ENCODE data around the gene EDC4.

EDC4 gene

DNA sequence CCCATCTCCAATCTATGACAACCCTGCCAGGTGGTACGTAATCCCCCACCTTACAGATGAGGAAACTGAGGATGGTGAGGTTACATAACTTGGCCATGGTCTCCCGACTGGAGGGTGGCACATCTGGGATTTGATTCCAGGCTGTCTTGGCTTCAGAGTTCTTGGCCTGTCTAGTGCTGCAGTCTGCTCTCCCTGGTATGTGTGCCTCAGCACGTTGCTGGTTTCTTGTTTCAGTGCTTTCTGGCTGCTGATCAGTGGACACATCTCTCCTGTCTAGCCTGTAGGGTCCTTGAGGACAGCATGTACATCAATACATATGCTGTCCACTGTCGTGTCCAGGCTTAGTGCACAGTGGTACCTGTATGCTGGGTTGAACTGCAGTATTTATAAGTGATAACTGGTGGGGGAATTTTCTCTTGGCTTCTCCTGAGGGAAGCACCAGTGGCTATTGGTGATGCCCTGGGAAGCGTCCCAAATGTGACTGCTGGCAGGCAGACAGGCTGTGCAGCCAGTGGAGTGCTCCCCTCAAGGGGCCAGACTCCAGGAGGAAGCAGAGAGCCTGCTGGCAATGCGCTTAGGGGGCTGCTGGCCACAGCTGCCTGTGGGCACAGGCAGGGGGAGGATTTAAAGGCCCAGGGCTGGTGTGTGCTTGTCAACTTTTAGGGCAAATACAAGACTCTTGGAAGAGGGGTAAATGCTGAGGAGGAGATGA lies 44.4 kb downstream of the EDC4 start:
- no peak overlapping the region for H3K4me3 ChIP-seq (ENCODE audit: low read length in 2 of 2)
- no peak overlapping the region for H3K4ac ChIP-seq (ENCODE audit: low read length)
- H3K9me3 ChIP-seq (replicated peaks in 1 of 2; ENCODE audit: control insufficient read depth in 2 of 2, insufficient read depth in 1 of 2, low read depth in 1 of 2, low read length in 2 of 2) = no peaks in the 10 kb centered on the region
- peaks cover 0 to 2% of the 10 kb centered on the region in 2 donors for H3K4me1 ChIP-seq (ENCODE audit: control insufficient read depth in 2 of 2, insufficient read depth in 1 of 2, low read depth in 1 of 2, low read length in 2 of 2)
- H3K36me3 ChIP-seq (replicated peaks in 1 of 2; ENCODE audit: control insufficient read depth in 2 of 2, insufficient read depth in 2 of 2, low read length in 2 of 2) = peaks cover 14 to 40% of the 10 kb centered on the region in 2 donors
- H2BK5ac ChIP-seq (ENCODE audit: low read length) = no peak overlapping the region
- H2BK15ac ChIP-seq (ENCODE audit: low read length) = no peak overlapping the region
- H3K18ac ChIP-seq (ENCODE audit: low read length) = no peak overlapping the region
- no peak for DNase-seq (ENCODE audit: low spot score)
- H4K91ac ChIP-seq (ENCODE audit: low read depth, low read length, poor library complexity) = no peak overlapping the region
- peaks cover 25% of the 10 kb centered on the region for H3K79me1 ChIP-seq (ENCODE audit: low read depth, low read length)
- H3K9ac ChIP-seq (ENCODE audit: low read depth, low read length, poor library complexity) = no peak overlapping the region
- H2BK120ac ChIP-seq (ENCODE audit: low read depth, low read length) = no peak overlapping the region
- H3K27me3 ChIP-seq (ENCODE audit: control insufficient read depth in 3 of 3, insufficient read depth in 3 of 3, low read depth in 1 of 3, low read length in 3 of 3) = no peaks in the 10 kb centered on the region
- no peak overlapping the region for H2AFZ ChIP-seq (ENCODE audit: low read length)
- peak overlapping the region; percentile 65 for H4K8ac ChIP-seq (ENCODE audit: low read depth, low read length)
- H2AK5ac ChIP-seq (ENCODE audit: low read depth, low read length) = no peak overlapping the region
- no peak overlapping the region for H3K23ac ChIP-seq (ENCODE audit: low read depth, low read length, poor library complexity)
- no peak overlapping the region for H2BK12ac ChIP-seq (ENCODE audit: low read length)
- H3K4me2 ChIP-seq (ENCODE audit: insufficient read depth, low read length, poor library complexity, severe bottlenecking) = no peak overlapping the region
- H3K27ac ChIP-seq (replicated peaks; ENCODE audit: low read length) = no peak overlapping the region
- no CpG with 5 or more reads among the region's 6 CpGs for WGBS, 2 donors (ENCODE audit: extremely low coverage in 2 of 2, insufficient read length in 2 of 2, insufficient replicate concordance in 1 of 2)
- peak overlapping the region; percentile 17 for H3K14ac ChIP-seq (ENCODE audit: low read length)

GRCh38 chr16:67917852-67918236 lies 45.0 kb downstream of the EDC4 start:
- Histone ChIP-seq H2BK120ac (ENCODE audit: low read depth, low read length) (no peak overlapping the region), H3K36me3 (replicated peaks in 1 of 2; ENCODE audit: control insufficient read depth in 2 of 2, insufficient read depth in 2 of 2, low read length in 2 of 2) (peaks cover 14 to 44% of the 10 kb centered on the region in 2 donors), H4K8ac (ENCODE audit: low read depth, low read length) (no peak overlapping the region), H3K27me3 (ENCODE audit: control insufficient read depth in 3 of 3, insufficient read depth in 3 of 3, low read depth in 1 of 3, low read length in 3 of 3) (no peaks in the 10 kb centered on the region), H2BK12ac (ENCODE audit: low read length) (no peak overlapping the region), H3K4me1 (ENCODE audit: control insufficient read depth in 2 of 2, insufficient read depth in 1 of 2, low read depth in 1 of 2, low read length in 2 of 2) (peaks cover 0 to 2% of the 10 kb centered on the region in 2 donors), H3K23ac (ENCODE audit: low read depth, low read length, poor library complexity) (no peak overlapping the region), H3K4me3 (ENCODE audit: low read length in 2 of 2) (no peak overlapping the region), H3K9ac (ENCODE audit: low read depth, low read length, poor library complexity) (no peak overlapping the region), H3K14ac (ENCODE audit: low read length) (no peak overlapping the region), H3K4ac (ENCODE audit: low read length) (no peak overlapping the region), H2BK15ac (ENCODE audit: low read length) (no peak overlapping the region), H3K27ac (replicated peaks; ENCODE audit: low read length) (no peak overlapping the region), H2AK5ac (ENCODE audit: low read depth, low read length) (no peak overlapping the region), H3K18ac (ENCODE audit: low read length) (no peak overlapping the region), H2AFZ (ENCODE audit: low read length) (no peak overlapping the region), H2BK5ac (ENCODE audit: low read length) (no peak overlapping the region), H3K79me1 (ENCODE audit: low read depth, low read length) (peaks cover 25% of the 10 kb centered on the region), H3K4me2 (ENCODE audit: insufficient read depth, low read length, poor library complexity, severe bottlenecking) (no peak overlapping the region), H3K9me3 (replicated peaks in 1 of 2; ENCODE audit: control insufficient read depth in 2 of 2, insufficient read depth in 1 of 2, low read depth in 1 of 2, low read length in 2 of 2) (no peaks in the 10 kb centered on the region), H4K91ac (ENCODE audit: low read depth, low read length, poor library complexity) (no peak overlapping the region)
- WGBS, 2 donors (ENCODE audit: extremely low coverage in 2 of 2, insufficient read length in 2 of 2, insufficient replicate concordance in 1 of 2) = no CpG with 5 or more reads among the region's 4 CpGs
- no peak for DNase-seq (ENCODE audit: low spot score)

DNA sequence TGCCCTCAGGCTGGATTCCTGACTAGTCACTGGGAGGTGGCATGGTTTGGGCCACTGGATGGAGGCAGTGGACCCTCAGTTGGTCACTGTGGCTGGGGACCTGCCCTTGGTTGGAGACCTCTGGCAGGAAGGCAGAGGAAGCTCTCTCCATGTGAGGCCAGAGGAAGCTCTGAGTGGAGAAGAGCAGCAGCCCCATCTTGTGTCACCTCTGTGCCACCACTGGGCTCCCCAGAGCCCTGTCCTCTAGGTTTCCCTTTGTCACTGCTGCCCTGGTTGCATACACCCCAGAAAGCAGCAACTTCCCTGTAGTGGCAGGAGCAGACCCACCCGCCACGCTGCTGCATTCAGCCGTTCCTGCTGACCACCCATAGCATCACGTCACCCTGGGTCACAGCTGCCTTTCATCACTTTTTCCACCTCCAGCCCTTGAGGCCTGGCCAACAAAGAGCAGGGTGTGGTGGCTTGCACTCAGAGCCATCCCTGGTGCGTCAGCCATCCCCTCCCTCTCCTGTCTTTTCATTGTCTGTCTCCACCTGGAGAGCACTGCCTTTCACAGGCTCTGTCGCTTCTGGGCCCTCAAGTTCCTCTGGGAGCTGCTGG lies 46.9 kb downstream of the EDC4 start:
- Histone ChIP-seq H3K79me1 (ENCODE audit: low read depth, low read length) (peaks cover 29% of the 10 kb centered on the region), H3K23ac (ENCODE audit: low read depth, low read length, poor library complexity) (no peak overlapping the region), H2AFZ (ENCODE audit: low read length) (no peak overlapping the region), H3K9ac (ENCODE audit: low read depth, low read length, poor library complexity) (peak overlapping the region; percentile 30), H3K14ac (ENCODE audit: low read length) (peak overlapping the region; percentile 14), H2BK15ac (ENCODE audit: low read length) (no peak overlapping the region), H3K4me2 (ENCODE audit: insufficient read depth, low read length, poor library complexity, severe bottlenecking) (no peak overlapping the region), H3K4me1 (ENCODE audit: control insufficient read depth in 2 of 2, insufficient read depth in 1 of 2, low read depth in 1 of 2, low read length in 2 of 2) (peaks cover 0 to 2% of the 10 kb centered on the region in 2 donors), H3K27ac (replicated peaks; ENCODE audit: low read length) (no peak overlapping the region), H4K8ac (ENCODE audit: low read depth, low read length) (no peak overlapping the region), H3K18ac (ENCODE audit: low read length) (no peak overlapping the region), H2BK120ac (ENCODE audit: low read depth, low read length) (no peak overlapping the region), H3K36me3 (replicated peaks in 1 of 2; ENCODE audit: control insufficient read depth in 2 of 2, insufficient read depth in 2 of 2, low read length in 2 of 2) (peaks cover 17 to 58% of the 10 kb centered on the region in 2 donors), H3K27me3 (ENCODE audit: control insufficient read depth in 3 of 3, insufficient read depth in 3 of 3, low read depth in 1 of 3, low read length in 3 of 3) (no peaks in the 10 kb centered on the region), H3K4me3 (ENCODE audit: low read length in 2 of 2) (peak overlapping the region in 1 of 2 donors; percentile 49), H2BK12ac (ENCODE audit: low read length) (no peak overlapping the region), H4K91ac (ENCODE audit: low read depth, low read length, poor library complexity) (no peak overlapping the region), H2BK5ac (ENCODE audit: low read length) (no peak overlapping the region), H2AK5ac (ENCODE audit: low read depth, low read length) (no peak overlapping the region), H3K4ac (ENCODE audit: low read length) (no peak overlapping the region), H3K9me3 (replicated peaks in 1 of 2; ENCODE audit: control insufficient read depth in 2 of 2, insufficient read depth in 1 of 2, low read depth in 1 of 2, low read length in 2 of 2) (no peaks in the 10 kb centered on the region)
- WGBS, 2 donors (ENCODE audit: extremely low coverage in 2 of 2, insufficient read length in 2 of 2, insufficient replicate concordance in 1 of 2) = no CpG with 5 or more reads among the region's 6 CpGs
- no peak for DNase-seq (ENCODE audit: low spot score)

GRCh38 chr16:67922221-67922620 lies 49.4 kb downstream of the EDC4 start:
- no peaks in the 10 kb centered on the region for H3K27me3 ChIP-seq (ENCODE audit: control insufficient read depth in 3 of 3, insufficient read depth in 3 of 3, low read depth in 1 of 3, low read length in 3 of 3)
- no peaks in the 10 kb centered on the region for H3K9me3 ChIP-seq (replicated peaks in 1 of 2; ENCODE audit: control insufficient read depth in 2 of 2, insufficient read depth in 1 of 2, low read depth in 1 of 2, low read length in 2 of 2)
- WGBS, 2 donors (ENCODE audit: extremely low coverage in 2 of 2, insufficient read length in 2 of 2, insufficient replicate concordance in 1 of 2) = no CpG with 5 or more reads among the region's 5 CpGs
- peak overlapping the region; percentile 29 for H3K23ac ChIP-seq (ENCODE audit: low read depth, low read length, poor library complexity)
- H3K9ac ChIP-seq (ENCODE audit: low read depth, low read length, poor library complexity) = peak overlapping the region; percentile 61
- H3K14ac ChIP-seq (ENCODE audit: low read length) = no peak overlapping the region
- peaks cover 14 to 47% of the 10 kb centered on the region in 2 donors for H3K36me3 ChIP-seq (replicated peaks in 1 of 2; ENCODE audit: control insufficient read depth in 2 of 2, insufficient read depth in 2 of 2, low read length in 2 of 2)
- no peak overlapping the region for H2AFZ ChIP-seq (ENCODE audit: low read length)
- no peak overlapping the region for H4K91ac ChIP-seq (ENCODE audit: low read depth, low read length, poor library complexity)
- H3K4me1 ChIP-seq (ENCODE audit: control insufficient read depth in 2 of 2, insufficient read depth in 1 of 2, low read depth in 1 of 2, low read length in 2 of 2) = no peaks in the 10 kb centered on the region
- H2BK120ac ChIP-seq (ENCODE audit: low read depth, low read length) = no peak overlapping the region
- H2BK15ac ChIP-seq (ENCODE audit: low read length) = no peak overlapping the region
- no peak overlapping the region for H2AK5ac ChIP-seq (ENCODE audit: low read depth, low read length)
- H4K8ac ChIP-seq (ENCODE audit: low read depth, low read length) = no peak overlapping the region
- H3K18ac ChIP-seq (ENCODE audit: low read length) = no peak overlapping the region
- H3K79me1 ChIP-seq (ENCODE audit: low read depth, low read length) = peaks cover 23% of the 10 kb centered on the region
- no peak overlapping the region for H3K4me3 ChIP-seq (ENCODE audit: low read length in 2 of 2)
- no peak overlapping the region for H3K4ac ChIP-seq (ENCODE audit: low read length)
- H2BK5ac ChIP-seq (ENCODE audit: low read length) = no peak overlapping the region
- H3K27ac ChIP-seq (replicated peaks; ENCODE audit: low read length) = no peak overlapping the region
- no peak for DNase-seq (ENCODE audit: low spot score)
- no peak overlapping the region for H3K4me2 ChIP-seq (ENCODE audit: insufficient read depth, low read length, poor library complexity, severe bottlenecking)
- H2BK12ac ChIP-seq (ENCODE audit: low read length) = no peak overlapping the region
